Fibroblast of pulmonary artery (primary cell): ENCODE data around the gene OMP.
A peak's percentile ranks its signal among the peaks of the same experiment; 100 is the strongest.

Experiments
- DNase-seq: peaks from one replicate; pipeline ENCODE4 v3.0.0-alpha.2; 2010; ENCODE audit warnings: low read depth
- H3K4me3 ChIP-seq: replicated peaks from 2 replicates; pipeline ENCODE4 v1.5.1; 2011; ENCODE audit warnings: low read depth, mild to moderate bottlenecking, control low read depth, low read length, moderate library complexity
- TF ChIP-seq, protein P1 (sequence below): IDR thresholded peaks from 2 replicates; pipeline ENCODE4 v1.5.1; 2011; ENCODE audit warnings: mild to moderate bottlenecking, control low read depth, low read length, inconsistent platforms; ENCODE audit errors: missing control alignments

The OMP gene

DNA sequence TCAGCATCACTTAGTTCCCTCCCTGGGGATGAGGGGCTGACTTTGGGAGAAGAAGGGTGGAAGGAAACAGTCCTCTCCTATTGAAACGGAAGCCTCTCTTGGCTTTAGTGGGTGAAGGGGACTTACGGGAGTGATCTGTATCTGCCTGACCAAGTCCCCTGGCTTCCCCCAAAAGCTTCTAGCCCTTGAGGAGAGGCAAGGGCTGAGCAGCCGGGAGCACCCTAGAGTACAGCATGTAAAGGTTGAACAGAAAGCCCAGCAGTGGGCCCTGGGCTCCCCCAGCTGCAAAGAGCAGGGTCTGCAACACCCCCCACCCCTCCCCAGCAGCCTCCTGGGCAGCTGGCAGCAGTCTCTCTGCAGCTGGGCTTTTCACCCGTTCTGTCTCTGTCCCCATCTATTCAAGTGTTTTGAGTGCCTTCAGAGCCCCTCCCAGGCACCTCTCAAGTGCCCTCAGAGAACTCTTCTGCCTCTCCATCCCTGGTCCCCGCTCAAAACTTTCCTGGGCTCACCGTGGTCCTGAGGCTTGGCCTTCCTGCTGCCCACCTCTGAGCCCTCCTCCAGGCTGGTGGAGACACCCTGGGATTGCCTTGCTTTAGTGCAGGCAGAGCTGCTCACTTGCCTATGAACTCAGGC lies 33.2 kb upstream of the OMP start:
- no peak for DNase-seq
- H3K4me3 ChIP-seq = no peak overlapping the region
- TF ChIP-seq, protein P1, sequence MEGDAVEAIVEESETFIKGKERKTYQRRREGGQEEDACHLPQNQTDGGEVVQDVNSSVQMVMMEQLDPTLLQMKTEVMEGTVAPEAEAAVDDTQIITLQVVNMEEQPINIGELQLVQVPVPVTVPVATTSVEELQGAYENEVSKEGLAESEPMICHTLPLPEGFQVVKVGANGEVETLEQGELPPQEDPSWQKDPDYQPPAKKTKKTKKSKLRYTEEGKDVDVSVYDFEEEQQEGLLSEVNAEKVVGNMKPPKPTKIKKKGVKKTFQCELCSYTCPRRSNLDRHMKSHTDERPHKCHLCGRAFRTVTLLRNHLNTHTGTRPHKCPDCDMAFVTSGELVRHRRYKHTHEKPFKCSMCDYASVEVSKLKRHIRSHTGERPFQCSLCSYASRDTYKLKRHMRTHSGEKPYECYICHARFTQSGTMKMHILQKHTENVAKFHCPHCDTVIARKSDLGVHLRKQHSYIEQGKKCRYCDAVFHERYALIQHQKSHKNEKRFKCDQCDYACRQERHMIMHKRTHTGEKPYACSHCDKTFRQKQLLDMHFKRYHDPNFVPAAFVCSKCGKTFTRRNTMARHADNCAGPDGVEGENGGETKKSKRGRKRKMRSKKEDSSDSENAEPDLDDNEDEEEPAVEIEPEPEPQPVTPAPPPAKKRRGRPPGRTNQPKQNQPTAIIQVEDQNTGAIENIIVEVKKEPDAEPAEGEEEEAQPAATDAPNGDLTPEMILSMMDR = no peak

DNA sequence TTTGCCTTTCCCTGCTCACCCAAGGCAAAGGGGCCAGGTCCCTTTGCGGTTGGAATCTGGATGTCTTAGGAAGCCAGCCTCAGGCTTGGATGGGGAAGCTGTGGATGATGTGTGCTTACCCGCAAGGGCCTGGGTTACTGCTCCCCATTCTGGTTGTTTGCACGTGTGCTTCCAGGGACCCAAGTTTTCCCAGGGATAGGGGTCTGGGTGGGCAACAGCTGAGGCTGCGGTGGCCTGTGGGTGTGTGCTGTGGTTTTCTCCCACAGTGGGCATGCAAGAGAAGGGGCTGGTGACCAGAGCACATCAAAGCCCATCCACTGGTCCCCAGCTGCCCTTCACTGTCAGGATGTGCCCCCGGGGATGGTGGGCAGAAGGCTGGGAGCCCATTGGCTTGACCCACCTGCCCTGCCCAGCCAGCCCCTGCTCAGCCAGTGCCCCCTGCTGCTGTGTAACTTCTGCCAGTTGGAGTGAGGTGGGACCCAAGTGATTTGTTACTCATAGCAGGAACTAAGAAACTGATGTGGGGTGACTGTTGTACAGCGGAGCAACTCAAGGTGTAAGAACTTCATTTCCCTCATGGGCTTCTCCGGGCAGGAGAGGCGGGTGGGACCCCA lies 32.6 kb upstream of the OMP start:
- DNase-seq = no peak
- TF ChIP-seq, protein P1 = no peak
- no peak overlapping the region for H3K4me3 ChIP-seq

DNA sequence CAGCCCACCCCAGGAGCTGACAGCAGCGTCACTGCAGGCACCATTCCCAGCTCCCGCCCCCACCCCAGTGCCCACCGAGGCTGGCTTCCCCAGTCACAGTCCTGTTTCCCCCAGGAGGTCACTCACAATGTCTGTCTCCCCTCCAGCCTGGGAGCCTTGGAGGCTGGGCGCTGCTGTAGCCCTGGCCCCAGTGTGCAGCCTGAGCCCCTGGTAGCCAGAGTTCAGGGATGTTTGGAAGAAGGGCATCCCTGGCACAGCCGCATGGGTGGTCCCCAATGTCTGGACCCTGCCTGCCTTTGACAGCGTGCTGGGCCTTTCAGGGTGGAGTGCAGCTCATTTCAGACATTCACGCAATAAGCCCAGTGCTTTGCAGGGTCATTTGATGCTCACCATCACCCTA lies 31.6 kb upstream of the OMP start:
- no peak for DNase-seq
- H3K4me3 ChIP-seq = no peak overlapping the region
- TF ChIP-seq, protein P1 = no peak

DNA sequence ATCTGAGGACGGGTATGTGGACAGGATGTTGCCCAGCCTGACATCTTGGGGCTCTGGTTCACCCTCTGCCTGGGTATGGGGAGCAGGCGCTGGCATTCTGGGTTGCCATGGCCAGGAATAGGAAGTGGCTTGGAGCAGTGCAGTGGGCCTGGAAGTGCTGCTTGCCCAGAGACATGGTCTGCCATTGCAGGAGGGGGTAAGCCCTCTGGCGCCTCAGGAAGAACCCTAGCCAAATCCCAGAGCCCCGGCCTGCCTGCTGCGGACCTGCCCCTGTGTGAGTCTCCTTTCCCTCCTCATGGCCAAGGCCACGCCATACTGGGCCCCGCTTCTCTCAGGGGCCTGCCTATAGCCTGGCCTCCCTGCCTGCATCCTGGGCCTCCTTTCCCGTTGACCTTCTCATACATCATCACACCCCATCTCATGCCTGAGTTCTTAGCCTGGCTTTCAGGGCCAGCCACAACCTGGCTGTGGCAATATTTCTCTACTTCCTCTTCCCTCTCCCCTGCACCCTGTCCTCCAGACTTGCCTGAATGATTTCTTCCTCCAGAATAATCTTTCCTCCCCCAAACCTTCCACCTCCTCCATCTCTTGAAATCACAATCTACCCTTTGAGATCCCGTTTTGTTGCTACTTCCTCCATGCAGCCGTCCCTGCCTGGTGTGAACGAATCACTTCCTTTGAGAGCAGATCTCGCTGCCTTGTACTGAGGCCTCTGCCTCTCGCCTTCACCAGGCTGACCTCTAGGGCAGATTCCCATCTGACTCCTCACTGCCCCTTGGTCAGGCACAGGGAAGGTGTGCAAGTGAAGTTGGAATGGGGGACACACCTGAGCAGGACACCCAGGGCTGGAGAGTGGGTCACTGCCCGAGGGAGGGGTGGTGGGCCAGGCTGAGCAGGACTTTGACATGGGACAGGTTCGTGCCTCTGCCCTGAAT lies 30.7 kb upstream of the OMP start:
- TF ChIP-seq, protein P1 = no peak
- DNase-seq = no peak
- H3K4me3 ChIP-seq = no peak overlapping the region

DNA sequence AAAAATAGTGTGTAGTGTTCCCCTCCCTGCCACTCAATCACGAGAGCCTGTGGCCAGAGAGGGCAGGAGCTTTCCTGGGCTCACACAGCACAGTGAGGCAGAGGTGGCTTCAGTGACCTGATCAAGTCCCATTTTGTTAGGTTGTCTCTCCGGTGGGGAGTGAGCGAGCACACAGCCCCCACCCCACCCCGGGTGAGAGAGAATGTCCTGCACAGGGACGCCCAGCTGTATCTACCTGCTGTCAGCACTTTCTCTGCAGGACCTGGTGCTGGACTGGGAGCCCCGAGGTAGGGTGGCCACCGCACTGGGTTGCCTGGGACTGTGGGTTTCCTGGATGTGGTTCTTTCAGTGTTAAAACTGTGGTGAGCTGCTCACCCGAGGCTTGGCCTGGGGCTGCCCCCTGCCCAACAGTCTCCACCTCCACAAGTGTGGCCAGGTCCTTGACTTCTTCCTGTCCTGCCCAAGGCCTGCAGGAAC lies 29.8 kb upstream of the OMP start:
- no peak for DNase-seq
- TF ChIP-seq, protein P1 = no peak
- no peak overlapping the region for H3K4me3 ChIP-seq

DNA sequence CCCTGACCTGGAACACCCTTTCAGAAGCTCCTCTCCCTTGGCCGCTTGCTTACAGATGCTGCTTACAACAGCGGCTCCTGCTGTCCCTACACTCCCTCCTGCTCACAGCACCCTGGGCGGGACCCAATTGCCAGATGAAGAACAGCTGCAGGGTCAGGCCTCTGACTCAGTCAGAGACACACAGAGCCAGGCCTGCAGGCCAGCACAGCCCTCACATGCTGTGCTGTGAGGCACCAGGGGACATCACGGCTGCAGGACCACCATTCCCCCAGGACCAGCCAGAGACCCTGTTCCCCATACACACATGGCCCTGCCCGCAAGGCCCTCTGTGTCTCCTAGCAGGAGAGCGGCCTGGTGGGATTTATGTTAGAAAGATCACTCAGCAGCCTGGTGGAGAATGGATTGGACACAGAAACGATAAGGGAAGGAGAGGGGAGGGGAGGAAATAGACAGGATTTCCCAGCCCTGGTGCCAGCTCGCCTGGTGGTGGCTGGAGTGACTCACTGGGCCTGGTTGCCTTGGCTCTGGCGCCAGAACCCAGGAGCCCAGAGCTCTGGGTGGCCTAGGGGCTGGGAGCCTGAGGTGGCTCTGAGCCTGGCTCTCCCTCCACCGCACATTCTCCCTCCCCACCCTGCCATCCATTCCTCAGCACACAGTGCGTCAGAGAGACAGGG lies 29.2 kb upstream of the OMP start:
- H3K4me3 ChIP-seq = no peak overlapping the region
- TF ChIP-seq, protein P1 = peak; percentile 76
- DNase-seq = peak; percentile 94
